Astrocyte of the cerebellum (primary cell): ENCODE measurements around the gene IL22RA2.
"Not testable (repeated sequence)": the region's sequence is repeated elsewhere in the genome, so short reads cannot be mapped to it uniquely, and the experiment has no call there.

Experiments used
- DNase-seq: peaks from one replicate; pipeline ENCODE4 v3.0.0-alpha.2; 2011; ENCODE audit warnings: low read depth
- H3K4me3 ChIP-seq: 2 replicates; pipeline ENCODE4 v1.5.1; 2011; ENCODE audit warnings: mild to moderate bottlenecking, low read depth, low read length, moderate library complexity
- in situ Hi-C: cut with HindIII; loops from 2 replicates; pipeline ENCODE4 v1.10.0; 2017; ENCODE audit warnings: low sequenced_read_pairs
- TF ChIP-seq, protein P1 (sequence below): IDR thresholded peaks from 2 replicates; pipeline ENCODE4 v1.5.1; 2012; ENCODE audit warnings: low read length, low read depth, moderate library complexity, mild to moderate bottlenecking; ENCODE audit errors: missing control alignments

The IL22RA2 gene

DNA sequence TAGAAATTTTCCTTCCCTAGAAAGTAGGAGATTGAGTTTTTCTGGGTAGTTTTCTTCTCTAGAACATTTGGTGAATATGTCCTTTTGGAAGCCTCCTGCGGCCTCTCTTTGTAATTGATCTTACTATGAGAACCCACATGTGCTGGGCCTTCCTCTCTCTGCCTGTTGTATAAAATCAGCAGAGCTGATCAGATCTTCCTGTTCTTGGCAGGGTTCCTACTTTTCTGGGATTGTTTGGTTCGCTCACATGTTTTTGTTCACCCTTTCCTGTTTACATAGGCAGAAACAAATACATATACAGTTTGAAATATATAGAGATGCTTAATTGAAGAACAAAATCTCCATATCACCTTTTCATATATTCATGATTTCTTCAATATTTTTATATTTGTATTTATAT is 57.8 kb downstream of the IL22RA2 start:
- no peak overlapping the region for H3K4me3 ChIP-seq
- no peak for DNase-seq
- in situ Hi-C loops, result no loop called here
- TF ChIP-seq, protein P1, sequence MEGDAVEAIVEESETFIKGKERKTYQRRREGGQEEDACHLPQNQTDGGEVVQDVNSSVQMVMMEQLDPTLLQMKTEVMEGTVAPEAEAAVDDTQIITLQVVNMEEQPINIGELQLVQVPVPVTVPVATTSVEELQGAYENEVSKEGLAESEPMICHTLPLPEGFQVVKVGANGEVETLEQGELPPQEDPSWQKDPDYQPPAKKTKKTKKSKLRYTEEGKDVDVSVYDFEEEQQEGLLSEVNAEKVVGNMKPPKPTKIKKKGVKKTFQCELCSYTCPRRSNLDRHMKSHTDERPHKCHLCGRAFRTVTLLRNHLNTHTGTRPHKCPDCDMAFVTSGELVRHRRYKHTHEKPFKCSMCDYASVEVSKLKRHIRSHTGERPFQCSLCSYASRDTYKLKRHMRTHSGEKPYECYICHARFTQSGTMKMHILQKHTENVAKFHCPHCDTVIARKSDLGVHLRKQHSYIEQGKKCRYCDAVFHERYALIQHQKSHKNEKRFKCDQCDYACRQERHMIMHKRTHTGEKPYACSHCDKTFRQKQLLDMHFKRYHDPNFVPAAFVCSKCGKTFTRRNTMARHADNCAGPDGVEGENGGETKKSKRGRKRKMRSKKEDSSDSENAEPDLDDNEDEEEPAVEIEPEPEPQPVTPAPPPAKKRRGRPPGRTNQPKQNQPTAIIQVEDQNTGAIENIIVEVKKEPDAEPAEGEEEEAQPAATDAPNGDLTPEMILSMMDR, result no peak

- in situ Hi-C loops, result no loop called here
- TF ChIP-seq, protein P1, result no peak
- no peak overlapping the region for H3K4me3 ChIP-seq
- peak; percentile 13 for DNase-seq
Observed at GRCh38 chr6:137112067-137112355, 61.4 kb downstream of the IL22RA2 start.

- H3K4me3 ChIP-seq, result no peak overlapping the region
- no peak for DNase-seq
- in situ Hi-C loops, result no loop called here
- TF ChIP-seq, protein P1, result no peak
Observed at GRCh38 chr6:137111296-137112066, 62.0 kb downstream of the IL22RA2 start.

DNA sequence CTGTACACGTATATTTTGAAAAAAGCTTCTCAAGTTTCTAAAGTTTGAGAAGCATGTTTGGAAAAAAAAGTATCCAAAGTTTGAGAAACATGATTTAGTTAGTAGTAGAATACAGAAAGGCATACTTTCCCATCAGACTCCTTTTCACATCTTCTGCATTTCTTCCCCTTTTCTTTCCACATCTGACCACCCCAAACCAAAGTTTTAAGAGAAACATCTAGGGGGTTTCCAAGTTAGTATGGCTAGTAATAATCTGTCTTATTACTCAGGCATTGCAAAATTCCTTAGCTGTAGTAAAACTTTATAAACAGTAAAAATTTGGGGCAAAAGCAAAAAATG is 65.7 kb downstream of the IL22RA2 start:
- TF ChIP-seq, protein P1, result no peak
- no peak overlapping the region for H3K4me3 ChIP-seq
- no peak for DNase-seq
- in situ Hi-C loops, result no loop called here

- in situ Hi-C loops, H3K4me3 ChIP-seq, DNase-seq: not testable (repeated sequence)
Observed at GRCh38 chr6:137107047-137107766, 66.2 kb downstream of the IL22RA2 start.

GRCh38 chr6:137106183-137106582 is 67.3 kb downstream of the IL22RA2 start:
- in situ Hi-C loops, result no loop called here
- no peak for DNase-seq
- H3K4me3 ChIP-seq, result no peak overlapping the region
- TF ChIP-seq, protein P1, result no peak

DNA sequence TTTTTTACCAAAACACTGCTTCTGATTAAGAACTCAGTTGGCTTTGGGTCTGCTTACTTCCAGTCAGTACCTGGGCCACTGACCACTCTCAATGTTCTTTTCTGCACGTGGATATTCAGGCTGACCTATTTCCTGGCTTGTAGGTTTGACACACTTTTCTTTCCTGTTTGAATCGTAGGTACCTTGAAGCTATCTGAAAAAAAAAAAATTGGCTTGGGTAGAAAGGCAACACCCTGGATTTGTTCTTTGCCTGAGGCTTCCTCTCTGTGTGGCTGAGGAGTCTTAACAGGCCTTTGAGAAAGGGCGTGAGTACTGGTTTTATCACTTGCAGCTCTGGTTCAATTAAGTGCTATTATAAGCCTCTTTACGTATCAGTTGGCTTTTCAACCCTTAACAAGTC is 68.1 kb downstream of the IL22RA2 start:
- in situ Hi-C loops, result no loop called here
- no peak overlapping the region for H3K4me3 ChIP-seq
- no peak for DNase-seq
- TF ChIP-seq, protein P1, result no peak
